Activated naive CD4-positive, alpha-beta T cell (primary cell): ENCODE data around the gene RBMS2.
A peak's percentile ranks its signal among the peaks of the same experiment; 100 is the strongest.
"Not testable (repeated sequence)": the region's sequence is repeated elsewhere in the genome, so short reads cannot be mapped to it uniquely, and the experiment has no call there.

Source experiments
- DNase-seq, 4 experiments: peaks; one replicate each; lab custom pipeline; 2025; lab: John Stamatoyannopoulos, UW

The RBMS2 gene

GRCh38 chr12:56521590-56522371 is at the start of gene RBMS2:
RBMS2 (plus strand) TSS chr12:56521820; CDS start chr12:56522024, 204 bp downstream.
- peak in 2 of 4 experiments; percentile 5 to 12 for DNase-seq

DNA sequence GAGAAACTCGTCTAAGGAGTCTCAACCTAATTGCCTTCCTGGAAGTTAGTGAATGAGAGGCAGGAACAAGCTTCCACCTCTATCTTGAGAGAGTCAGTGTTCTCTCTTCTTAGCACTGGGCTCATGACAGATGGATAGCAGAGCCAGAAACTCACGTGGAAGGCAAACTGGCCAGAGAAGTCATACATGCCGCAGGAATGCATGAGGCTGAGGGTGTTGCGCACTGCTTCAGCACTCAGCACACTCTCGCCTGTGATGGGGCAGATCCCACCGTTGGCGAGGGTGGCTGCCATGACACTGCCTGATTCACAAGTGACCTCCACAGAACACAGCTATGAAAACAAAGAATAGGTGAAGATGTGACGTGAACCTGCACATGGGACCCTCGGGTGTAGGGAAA is 47.2 kb upstream of the RBMS2 start:
- no peak for DNase-seq

DNA sequence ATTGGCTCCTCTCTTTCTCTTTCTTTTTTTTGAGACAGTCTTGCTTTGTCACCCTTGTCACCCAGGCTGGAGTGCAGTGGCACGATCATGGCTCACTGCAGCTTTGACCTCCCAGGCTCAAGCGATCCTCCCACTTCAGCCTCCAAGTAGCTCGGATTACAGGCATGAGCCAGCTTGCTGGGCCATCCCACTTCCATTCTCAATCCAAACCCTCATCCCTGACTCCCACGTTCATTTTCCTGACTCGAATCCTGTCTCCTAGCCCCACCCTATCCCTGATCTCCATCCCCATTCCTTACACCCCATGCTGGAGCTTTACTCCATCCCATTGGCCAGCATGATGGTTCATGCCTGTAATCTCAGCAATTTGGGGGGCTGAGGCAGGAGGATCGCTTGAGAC is 45.5 kb upstream of the RBMS2 start:
- DNase-seq, result no peak

DNA sequence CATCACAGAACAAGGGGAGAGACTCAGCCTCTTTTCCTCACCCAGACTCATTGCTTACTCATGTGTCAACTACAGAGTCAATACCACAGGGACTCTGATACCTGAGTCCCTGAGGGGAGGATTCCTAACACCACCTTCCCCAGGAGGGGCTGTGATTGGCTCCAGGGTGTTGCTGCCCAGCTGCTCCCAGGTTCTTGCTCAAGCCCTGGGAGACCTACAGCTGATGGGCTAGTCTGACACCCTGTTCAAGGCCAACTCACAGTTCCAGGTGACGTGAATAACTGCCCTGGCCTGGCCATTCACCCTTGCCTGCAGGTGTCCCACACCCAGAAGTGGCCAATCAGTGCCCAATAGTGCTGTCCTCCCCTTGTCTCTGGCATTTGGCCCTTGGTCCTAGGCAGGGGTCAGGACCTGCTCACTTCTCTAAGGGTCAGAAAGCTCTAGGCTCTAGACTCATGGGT is 44.6 kb upstream of the RBMS2 start:
- DNase-seq, result no peak

GRCh38 chr12:56477521-56478225 is 43.9 kb upstream of the RBMS2 start:
- no peak for DNase-seq

DNA sequence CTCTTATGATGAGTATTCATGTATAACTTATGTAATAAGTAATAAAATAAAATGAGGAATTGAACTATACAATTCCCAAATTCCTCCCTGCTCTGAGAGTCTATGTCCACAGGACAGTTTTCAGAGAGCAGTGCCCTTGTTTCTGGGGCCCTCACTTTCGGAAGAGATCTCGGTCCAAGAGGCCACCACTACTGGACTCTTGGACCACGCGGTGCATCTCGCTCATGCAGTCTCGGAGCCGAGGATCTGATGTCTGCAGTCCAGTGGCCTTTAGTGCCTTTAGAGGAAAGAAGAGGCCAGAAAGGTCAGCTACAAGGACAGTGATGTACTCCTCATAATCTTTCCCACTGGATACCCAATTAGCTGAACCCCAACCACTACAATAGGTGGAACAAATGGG is 42.0 kb upstream of the RBMS2 start:
- DNase-seq, result no peak

GRCh38 chr12:56484566-56484965 is 37.1 kb upstream of the RBMS2 start:
- DNase-seq, result no peak

DNA sequence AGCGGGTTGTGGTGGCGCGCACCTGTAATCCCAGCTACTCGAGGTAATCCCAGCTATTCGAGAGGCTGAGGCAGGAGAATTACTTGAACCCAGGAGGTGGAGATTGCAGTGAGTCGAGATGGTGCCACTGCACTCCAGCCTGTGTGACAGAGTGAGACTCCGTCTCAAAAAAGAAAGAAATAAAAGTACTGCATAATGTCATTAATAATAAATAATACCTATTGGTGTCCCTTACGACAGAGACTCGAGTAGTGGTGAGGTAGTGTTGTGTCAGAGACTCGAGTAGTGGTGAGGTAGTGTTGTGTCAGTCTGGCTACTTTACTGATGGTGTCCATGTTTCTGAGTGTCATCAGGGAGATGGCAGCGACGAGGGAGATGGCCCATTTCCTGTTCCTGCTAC is 34.9 kb upstream of the RBMS2 start:
- no peak for DNase-seq

DNA sequence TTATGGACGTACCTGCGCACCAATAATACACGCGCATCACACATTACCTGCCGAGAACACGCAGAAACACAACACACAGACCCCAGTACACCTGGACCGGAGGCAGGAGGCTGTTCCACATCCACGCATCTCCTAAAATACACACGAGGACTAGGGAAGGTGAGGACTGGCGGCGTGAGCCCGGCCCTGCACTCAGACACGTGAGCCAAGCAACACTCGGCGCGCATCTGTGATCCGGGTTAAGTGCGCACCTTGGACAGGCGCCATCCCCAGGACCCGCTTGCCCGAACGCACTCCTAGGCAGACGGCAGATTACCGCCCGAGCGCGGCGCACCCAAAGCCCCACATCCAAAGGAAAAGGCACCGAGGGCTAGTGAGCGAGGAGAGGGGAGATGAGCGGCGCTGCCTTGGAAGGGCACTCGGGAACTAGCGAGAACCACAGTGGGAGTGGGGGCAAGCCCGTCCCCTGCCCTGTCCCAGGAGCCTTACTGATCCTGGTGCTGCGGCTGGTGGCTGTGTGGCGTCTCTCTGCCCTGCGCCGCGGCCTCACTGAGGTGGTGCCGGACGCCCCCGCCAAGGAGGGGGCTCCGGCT is 34.1 kb upstream of the RBMS2 start:
- peak in 1 of 4 experiments; percentile 17 for DNase-seq

DNA sequence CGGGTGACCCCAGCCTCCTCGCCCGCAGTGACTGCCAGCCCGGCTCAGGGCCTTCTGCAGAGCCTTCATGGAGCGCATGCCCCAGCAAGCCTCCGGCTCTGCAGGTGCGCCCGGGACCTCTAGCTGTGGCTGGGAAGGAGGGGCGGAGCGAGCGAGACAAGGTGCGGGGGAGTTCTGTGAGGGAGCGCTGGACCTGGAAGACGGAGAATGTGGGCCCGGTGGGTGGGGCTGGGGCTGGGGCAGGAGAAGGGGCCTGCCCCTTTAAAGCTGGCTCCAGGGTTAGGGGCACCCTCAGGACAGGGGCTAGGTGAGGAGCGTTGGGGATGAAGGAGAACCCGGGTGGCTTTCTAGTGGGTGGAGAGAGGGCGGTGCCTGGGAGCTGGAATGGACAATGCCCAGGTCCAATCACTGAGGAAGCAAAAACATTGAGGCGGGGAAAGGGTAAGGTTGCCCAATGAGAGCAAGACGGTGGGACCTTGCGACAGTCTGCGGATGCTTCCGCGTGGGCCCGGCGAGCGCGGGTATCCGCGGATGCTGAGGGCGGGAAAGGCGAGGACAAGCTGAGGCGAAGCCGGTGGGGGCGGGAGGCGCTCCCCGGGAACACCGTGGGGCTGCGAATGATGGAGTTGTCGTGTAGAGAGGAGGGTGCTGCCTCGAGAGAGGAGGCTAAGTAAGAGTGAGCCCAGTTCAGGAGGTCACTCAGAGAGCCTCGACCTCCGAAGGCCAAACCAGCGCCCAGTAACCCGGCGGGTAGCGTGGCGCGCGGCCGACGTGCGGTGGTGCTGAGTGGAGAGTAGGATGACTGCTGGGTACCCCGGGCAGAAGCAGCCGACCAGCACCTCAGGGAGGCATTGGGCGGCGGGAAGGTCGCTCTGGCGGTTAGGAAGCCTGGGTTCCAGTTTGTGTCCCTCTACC is 33.3 kb upstream of the RBMS2 start, which contains the start of gene GLS2:
GLS2 (minus strand) TSS at position 121 of the 915 bp plus-strand sequence; CDS start at position 78, 43 bp downstream.
- DNase-seq, result peak in 2 of 4 experiments; percentile 39 to 64

DNA sequence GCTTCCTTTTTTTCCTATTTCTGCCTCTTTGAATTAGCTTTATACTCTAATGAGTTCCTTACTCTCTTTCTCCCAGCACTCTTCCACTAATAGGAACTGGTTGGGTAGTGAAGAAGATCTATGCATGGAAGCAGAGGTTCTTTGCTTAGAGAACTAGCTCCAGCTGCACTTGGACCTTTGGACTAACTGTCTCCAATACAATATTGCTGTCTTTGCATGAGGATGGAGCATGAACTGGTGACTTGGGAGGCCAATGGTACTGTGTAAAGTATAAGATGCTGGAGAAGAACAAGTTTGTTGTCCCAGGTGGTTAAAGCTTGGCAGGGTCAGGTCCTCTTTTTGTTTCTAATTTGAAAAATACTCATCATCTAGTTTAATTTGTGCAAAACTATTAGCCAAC is 31.3 kb upstream of the RBMS2 start:
- DNase-seq, result no peak

GRCh38 chr12:56493409-56494105 is 28.1 kb upstream of the RBMS2 start:
- DNase-seq, result not testable (repeated sequence)

GRCh38 chr12:56494106-56494415 is 27.6 kb upstream of the RBMS2 start:
- DNase-seq, result not testable (repeated sequence)

DNA sequence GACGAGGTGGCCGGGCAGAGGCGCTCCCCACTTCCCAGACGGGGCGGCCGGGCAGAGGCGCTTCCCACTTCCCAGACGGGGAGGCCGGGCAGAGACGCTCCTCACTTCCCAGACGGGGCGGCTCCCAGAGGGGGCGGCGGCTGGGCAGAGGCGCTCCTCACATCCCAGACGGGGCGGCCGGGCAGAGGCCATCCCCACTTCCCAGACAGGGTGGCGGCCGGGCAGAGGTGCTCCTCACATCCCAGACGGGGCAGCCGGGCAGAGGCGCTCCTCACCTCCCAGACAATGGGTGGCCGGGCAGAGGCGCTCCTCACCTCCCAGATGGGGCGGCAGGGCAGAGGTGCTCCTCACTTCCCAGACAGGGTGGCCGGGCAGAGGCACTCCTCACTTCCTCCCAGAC is 27.1 kb upstream of the RBMS2 start:
- DNase-seq, result not testable (repeated sequence)

- peak in 3 of 4 experiments; percentile 18 to 58 (median 27) for DNase-seq
Measured at GRCh38 chr12:56496704-56497103, 24.9 kb upstream of the RBMS2 start.

DNA sequence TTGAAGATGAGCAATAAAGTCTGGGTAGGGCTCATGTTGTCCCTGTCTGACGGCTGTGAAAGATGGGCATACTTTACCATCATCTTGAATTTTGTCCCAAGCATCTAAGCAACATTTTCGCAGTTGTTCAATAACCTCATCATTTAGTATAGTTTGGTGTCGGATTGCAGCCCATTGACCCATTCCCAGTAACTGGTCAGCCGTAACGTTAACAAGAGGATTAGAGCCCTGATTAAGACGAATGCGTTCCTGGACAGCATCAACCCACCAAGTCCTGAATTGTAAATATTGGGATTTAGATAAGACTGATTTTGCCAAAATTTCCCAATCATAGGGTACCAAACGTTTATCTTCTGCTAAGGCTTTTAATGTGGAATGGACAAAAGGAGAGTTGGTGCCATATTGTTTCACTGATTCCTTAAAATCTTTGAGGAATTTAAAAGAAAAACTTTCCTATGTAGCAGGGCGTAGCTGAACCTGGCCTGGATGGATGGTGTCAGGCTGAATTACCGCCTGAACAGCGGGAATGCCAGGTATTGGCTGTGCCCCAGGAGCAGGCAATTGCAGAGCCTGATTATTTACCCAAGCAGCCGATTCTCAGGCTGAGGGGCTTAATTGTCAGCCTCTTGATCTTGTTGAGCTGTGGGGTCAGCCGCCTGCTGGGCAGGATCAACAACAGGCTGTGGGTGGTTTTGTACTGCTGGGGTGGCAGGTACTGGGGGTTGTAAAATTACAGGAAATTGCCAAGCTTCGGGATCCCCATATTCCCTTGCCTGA is 23.3 kb upstream of the RBMS2 start:
- DNase-seq, result not testable (repeated sequence)

- DNase-seq, result not testable (repeated sequence)
Measured at GRCh38 chr12:56499452-56499851, 22.2 kb upstream of the RBMS2 start.

- not testable (repeated sequence) for DNase-seq
Measured at GRCh38 chr12:56499879-56500278, 21.7 kb upstream of the RBMS2 start.

- no peak for DNase-seq
Measured at GRCh38 chr12:56510786-56511185, 10.8 kb upstream of the RBMS2 start.

DNA sequence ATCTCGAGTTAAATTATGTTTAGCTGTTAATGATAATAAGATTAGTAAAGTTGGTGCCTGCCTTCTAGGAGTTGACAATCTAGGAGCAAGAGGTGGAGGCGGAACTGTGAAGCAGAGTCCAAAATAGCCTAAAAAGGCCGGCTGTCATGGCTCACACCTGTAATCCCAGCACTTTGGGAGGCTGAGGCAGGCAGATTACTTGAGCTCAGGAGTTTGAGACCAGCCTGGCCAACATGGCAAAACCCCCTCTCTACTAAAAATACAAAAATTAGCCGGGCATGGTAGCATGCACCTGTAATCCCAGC is 7.7 kb upstream of the RBMS2 start:
- not testable (repeated sequence) for DNase-seq
